PC-9 (cell line): ENCODE results near the gene TOB2. TPM values are rescaled to one million over a fixed set of nuclear protein-coding genes. Genes with fewer than 3 reads are reported as not detected.

ENCODE experiments used
- BruUV-seq: library from RNA; stranded (reverse); fragments of 400-500 nt; replicated peaks from 2 replicates; lab custom pipeline; 2021; lab: Mats Ljungman, UMichigan
- CTCF ChIA-PET: fragments of 300-600 bp; sonication (Branson Sonifier 250); formaldehyde crosslinking; loops from one replicate; lab custom pipeline; 2022; ENCODE audit warnings: antibody characterized with exemption; lab: Charles Lee
- POLR2A ChIA-PET: fragments of 300-600 bp; sonication (Branson Sonifier 250); formaldehyde crosslinking; loops from one replicate; lab custom pipeline; 2022; ENCODE audit warnings: antibody characterized with exemption; ENCODE audit not compliant: unreplicated experiment; lab: Charles Lee
- DNase-seq, 2 experiments: peaks; one replicate each; pipeline versions ENCODE4 v3.0.0 to v3.0.0-alpha.2; 2015 to 2022; ENCODE audit warnings: mixed read lengths in 1 of 2
- H2AFZ ChIP-seq: fragments of 200-600 bp; sonication (generic); 2 replicates; pipeline ENCODE4 v1.8.1; 2017; ENCODE audit warnings: antibody characterized with exemption
- H3F3A ChIP-seq: fragments of 200-600 bp; sonication (generic); 2 replicates; pipeline ENCODE4 v1.8.1; 2017; ENCODE audit warnings: antibody characterized with exemption, mild to moderate bottlenecking, low read depth; ENCODE audit not compliant: insufficient read depth
- H3K27ac ChIP-seq: fragments of 200-600 bp; sonication (generic); 2 replicates; pipeline ENCODE4 v1.6.1; 2016; ENCODE audit warnings: mixed run types
- H3K27me3 ChIP-seq: fragments of 200-600 bp; sonication (generic); 2 replicates; pipeline ENCODE4 v1.6.1; 2016; ENCODE audit warnings: low read depth, mixed run types; ENCODE audit not compliant: insufficient read depth
- H3K36me3 ChIP-seq: fragments of 200-600 bp; sonication (generic); 2 replicates; pipeline ENCODE4 v1.6.1; 2016; ENCODE audit warnings: low read depth, mixed run types
- H3K4me1 ChIP-seq: fragments of 200-600 bp; sonication (generic); replicated peaks from 2 replicates; pipeline ENCODE4 v1.6.1; 2016; ENCODE audit warnings: mixed run types; ENCODE audit not compliant: insufficient read depth
- H3K4me2 ChIP-seq: fragments of 200-600 bp; sonication (generic); 2 replicates; pipeline ENCODE4 v1.6.1; 2017; ENCODE audit warnings: mixed run types
- H3K4me3 ChIP-seq: fragments of 200-600 bp; sonication (generic); 2 replicates; pipeline ENCODE4 v1.6.1; 2016; ENCODE audit warnings: mixed run types
- H3K79me2 ChIP-seq: fragments of 200-600 bp; sonication (generic); 2 replicates; pipeline ENCODE4 v1.6.1; 2017; ENCODE audit warnings: low read depth, mixed run types
- H3K9me2 ChIP-seq: fragments of 200-600 bp; sonication (generic); 2 replicates; pipeline ENCODE4 v1.8.1; 2017; ENCODE audit warnings: mild to moderate bottlenecking; ENCODE audit not compliant: insufficient read depth
- H3K9me3 ChIP-seq: fragments of 200-600 bp; sonication (generic); 2 replicates; pipeline ENCODE4 v1.8.1; 2016; ENCODE audit warnings: low read depth; ENCODE audit not compliant: insufficient read depth
- H4K20me1 ChIP-seq: fragments of 200-600 bp; sonication (generic); 2 replicates; pipeline ENCODE4 v1.8.1; 2017; ENCODE audit not compliant: insufficient read depth
- CTCF ChIP-seq: fragments of 200-600 bp; sonication (generic); conservative IDR thresholded peaks from 2 replicates; pipeline ENCODE4 v1.6.1; 2017; ENCODE audit warnings: mixed run types, antibody characterized with exemption, mild to moderate bottlenecking, moderate library complexity
- EZH2 ChIP-seq: fragments of 200-600 bp; sonication (generic); IDR thresholded peaks from 2 replicates; pipeline ENCODE4 v1.8.0; 2017; ENCODE audit warnings: antibody characterized with exemption, low read depth
- intact Hi-C: fragments of 100-400 bp; cut with micrococcal nuclease; formaldehyde crosslinking; loops from one replicate; pipeline ENCODE4 v1.10.0; 2022; ENCODE audit not compliant: unreplicated experiment
- total RNA-seq: library from RNA; stranded (reverse); gene quantifications from 2 replicates; pipeline ENCODE4 v1.2.3, GENCODE V29; 2021

Gene TOB2
- total RNA-seq, 1 experiment from 2014 or later: 57.4 TPM

- ChIA-PET CTCF (interaction anchor here (0.6 kb wide), 1 partner anchor 54 kb away, joined by 6 read pairs; no protein-coding TSS in a partner anchor), POLR2A (interaction anchor here (0.5 kb wide), 1 partner anchor 33 kb away, joined by 3 read pairs; no protein-coding TSS in a partner anchor)
- H3K9me3 ChIP-seq: no peaks in the 10 kb centered on the region
- intact Hi-C loops: no loop called here
- no peak overlapping the region for H3K4me2 ChIP-seq
- H3K9me2 ChIP-seq: no peaks in the 10 kb centered on the region
- TF ChIP-seq CTCF (no peak), EZH2 (no peak)
- no TSS peak for BruUV-seq
- H3K36me3 ChIP-seq: no peaks in the 10 kb centered on the region
- DNase-seq: peak in 1 of 2 experiments; percentile 25
- no peak overlapping the region for H2AFZ ChIP-seq
- peaks cover 95% of the 10 kb centered on the region for H3K79me2 ChIP-seq
- no peaks in the 10 kb centered on the region for H3K4me1 ChIP-seq
- no peak overlapping the region for H3K4me3 ChIP-seq
- H3K27me3 ChIP-seq: no peaks in the 10 kb centered on the region
- peaks cover 4% of the 10 kb centered on the region; the same call in 1 of the 2 replicates for H3F3A ChIP-seq
- no peak overlapping the region for H3K27ac ChIP-seq
- peaks cover 79% of the 10 kb centered on the region for H4K20me1 ChIP-seq
These were observed 32.4 kb upstream of the TOB2 start for GRCh38 chr22:41478891-41479521.

GRCh38 chr22:41478473-41478872, 31.9 kb upstream of the TOB2 start:
- peaks cover 79% of the 10 kb centered on the region for H4K20me1 ChIP-seq
- H3K9me3 ChIP-seq: no peaks in the 10 kb centered on the region
- TF ChIP-seq EZH2 (no peak), CTCF (no peak)
- H3K4me2 ChIP-seq: no peak overlapping the region
- no peak overlapping the region for H3K27ac ChIP-seq
- BruUV-seq: no TSS peak
- no peak overlapping the region for H3K4me3 ChIP-seq
- CTCF ChIA-PET: no interaction called here
- no peaks in the 10 kb centered on the region for H3K36me3 ChIP-seq
- H3K79me2 ChIP-seq: peaks cover 95% of the 10 kb centered on the region
- intact Hi-C loops: no loop called here
- POLR2A ChIA-PET: interaction anchor here (0.5 kb wide), 1 partner anchor 32 kb away, joined by 3 read pairs; no protein-coding TSS in a partner anchor
- no peaks in the 10 kb centered on the region for H3K9me2 ChIP-seq
- H3K4me1 ChIP-seq: no peaks in the 10 kb centered on the region
- peaks cover 4% of the 10 kb centered on the region; the same call in 1 of the 2 replicates for H3F3A ChIP-seq
- H3K27me3 ChIP-seq: no peaks in the 10 kb centered on the region
- no peak for DNase-seq
- H2AFZ ChIP-seq: no peak overlapping the region

DNA sequence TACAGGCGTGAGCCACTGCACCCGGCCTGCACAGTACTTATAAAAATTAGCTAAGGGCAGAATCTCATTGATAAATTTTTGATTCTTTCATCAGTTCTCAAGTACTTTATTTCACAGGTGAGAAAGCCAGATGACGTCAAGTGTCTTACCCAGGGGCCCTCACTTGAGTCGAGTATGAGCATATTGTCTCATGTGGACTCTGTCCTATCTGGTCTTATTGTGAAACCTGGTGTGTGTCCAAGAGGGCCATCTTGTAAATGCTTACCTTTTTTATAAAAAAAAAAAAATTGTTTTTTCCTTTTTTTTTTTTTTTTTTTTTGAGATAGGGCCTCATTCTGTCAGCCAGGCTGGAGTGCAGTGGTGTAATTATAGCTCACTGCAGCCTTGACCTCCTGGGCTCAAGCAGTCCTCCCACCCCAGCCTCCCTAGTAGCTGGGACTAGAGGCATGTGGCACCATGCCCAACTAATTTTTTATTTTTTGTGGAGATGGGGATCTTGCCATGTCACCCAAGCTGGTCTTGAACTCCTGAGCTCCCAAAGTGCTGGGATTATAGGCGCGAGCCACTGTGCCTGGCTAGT, 28.4 kb upstream of the TOB2 start:
- Histone ChIP-seq H2AFZ (no peak overlapping the region), H3K9me3 (no peaks in the 10 kb centered on the region), H3K27me3 (no peaks in the 10 kb centered on the region), H3K4me2 (no peak overlapping the region), H3K4me3 (no peak overlapping the region), H3K27ac (no peak overlapping the region), H3K79me2 (peaks cover 95% of the 10 kb centered on the region), H3F3A (peaks cover 12% of the 10 kb centered on the region; the same call in 1 of the 2 replicates), H4K20me1 (peaks cover 62% of the 10 kb centered on the region), H3K9me2 (no peaks in the 10 kb centered on the region), H3K36me3 (peaks cover 12% of the 10 kb centered on the region; the same call in 1 of the 2 replicates), H3K4me1 (peaks cover 13% of the 10 kb centered on the region)
- DNase-seq: no peak
- intact Hi-C loops: no loop called here
- TF ChIP-seq EZH2 (no peak), CTCF (no peak)
- no TSS peak for BruUV-seq
- POLR2A ChIA-PET: no interaction called here
- CTCF ChIA-PET: interaction anchor here (0.7 kb wide), 2 partner anchors 18 to 189 kb away, joined by 5 to 7 read pairs; no protein-coding TSS in a partner anchor
